Transverse colon (tissue), 4 donors: Measurements from ENCODE around the gene LCNL1. TPM values are rescaled to one million over a fixed set of nuclear protein-coding genes. Genes with fewer than 3 reads are reported as not detected.
A peak's percentile ranks its signal among the peaks of the same experiment; 100 is the strongest.

Experiments used
- DNase-seq: peaks from one replicate; pipeline ENCODE4 v3.0.0-alpha.2; 2019
- H3K27ac ChIP-seq, 4 donors: fragments of 200-600 bp; sonication (generic); 2 replicates each; pipeline ENCODE4 v1.5.1; 2016 to 2018; ENCODE audit warnings: inconsistent platforms in 4 of 4
- H3K27me3 ChIP-seq: fragments of 200-600 bp; sonication (generic); 2 replicates; pipeline ENCODE4 v1.5.1; 2017; ENCODE audit warnings: inconsistent platforms
- H3K36me3 ChIP-seq, 4 donors: fragments of 200-600 bp; sonication (generic); 2 replicates each; pipeline ENCODE4 v1.5.1; 2017 to 2019; ENCODE audit warnings: inconsistent platforms in 4 of 4
- H3K4me1 ChIP-seq, 4 donors: fragments of 200-600 bp; sonication (generic); 2 replicates each; pipeline ENCODE4 v1.5.1; 2017 to 2020; ENCODE audit warnings: inconsistent platforms in 4 of 4
- H3K4me3 ChIP-seq, 4 donors: fragments of 200-600 bp; sonication (generic); 1 replicate in 1 of 4; 2 replicates in 3 of 4; pipeline versions ENCODE4 v1.5.1 to v1.6.1; 2017 to 2019; ENCODE audit warnings: inconsistent platforms in 4 of 4
- H3K9me3 ChIP-seq, 2 donors: fragments of 200-600 bp; sonication (generic); 2 replicates each; pipeline ENCODE4 v1.5.1; 2017 to 2019; ENCODE audit warnings: inconsistent platforms in 2 of 2
- EP300 ChIP-seq: sonication (generic); formaldehyde crosslinking; IDR thresholded peaks from one replicate; pipeline ENCODE4 v1.6.1; 2017; ENCODE audit warnings: antibody characterized with exemption, low read depth
- POLR2A ChIP-seq: fragments of 450-650 bp; IDR thresholded peaks from one replicate; pipeline ENCODE4 v1.6.1; 2016; ENCODE audit warnings: antibody characterized with exemption, mild to moderate bottlenecking, moderate library complexity
- POLR2AphosphoS5 ChIP-seq, 3 donors: sonication (generic); formaldehyde crosslinking; IDR thresholded peaks; one replicate each; pipeline ENCODE4 v1.6.1; 2016; ENCODE audit warnings: antibody characterized with exemption in 3 of 3
- WGBS, 2 donors: methylation state at CpG; one replicate each; pipeline ENCODE4 v1.1.5; 2018; ENCODE audit warnings: low coverage in 1 of 2; 5-methylcytosine and 5-hydroxymethylcytosine counted together
- in situ Hi-C, 4 donors: fragments of 200-750 bp; cut with MboI; loops; one replicate each; pipeline versions ENCODE4 v1.15.0 to v1.15.1; 2017; ENCODE audit warnings: low sequenced_read_pairs in 3 of 4, low pct_ligation_motif_present in 1 of 4, low pct_unique_long_range_greater_than_20kb in 1 of 4
- intact Hi-C: fragments of 100-400 bp; cut with DNase I; formaldehyde crosslinking; loops from one replicate; pipeline ENCODE4 v1.15.1; 2023; ENCODE audit warnings: low total_unique reads
- total RNA-seq, 4 donors: library from RNA; depleted of rRNA; stranded (reverse); fragments of >200 nt; gene quantifications; one replicate each; pipeline ENCODE4 v1.1.0, GENCODE V29; 2016
- TF ChIP-seq, protein P1 (sequence below), 5 experiments: fragments of 200-600 bp in 3 of 5; fragments of 450-650 bp in 2 of 5; sonication (generic) in 3 of 5; IDR thresholded peaks; 1 replicate in 2 of 5; 2 replicates in 3 of 5; pipeline ENCODE4 v1.5.1; 2016 to 2017; ENCODE audit warnings: antibody characterized with exemption in 5 of 5, inconsistent platforms in 3 of 5, mild to moderate bottlenecking in 2 of 5, moderate library complexity in 1 of 5

Gene LCNL1
- total RNA-seq, 4 donors from 2014 or later, result 0.27 to 0.75 TPM; not detected in 2

DNA sequence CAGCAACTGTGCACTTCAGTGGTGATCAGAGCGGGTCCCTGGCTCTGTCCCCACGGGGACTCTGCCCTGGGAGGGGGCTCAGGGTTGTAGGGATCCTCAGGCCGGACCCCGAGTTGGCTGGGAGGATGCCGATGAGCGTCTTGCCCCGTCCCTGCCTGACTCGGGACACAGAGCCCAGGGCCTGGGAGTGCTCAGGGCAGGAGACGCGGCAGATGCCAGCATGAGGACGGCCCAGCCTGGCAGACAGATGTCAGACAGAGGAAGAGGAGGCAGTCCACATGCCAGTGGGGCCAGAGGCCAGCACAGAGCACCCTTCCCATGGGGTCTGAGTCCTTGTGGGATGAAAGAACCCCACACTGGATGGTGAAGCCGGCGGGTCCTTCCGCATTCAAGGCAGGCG, 19.5 kb upstream of the LCNL1 start:
- in situ Hi-C loops, result no loop called here
- TF ChIP-seq POLR2A (no peak), POLR2AphosphoS5 (IDR thresholded peaks at IDR 0.05) (no peak), EP300 (no peak)
- TF ChIP-seq, protein P1, sequence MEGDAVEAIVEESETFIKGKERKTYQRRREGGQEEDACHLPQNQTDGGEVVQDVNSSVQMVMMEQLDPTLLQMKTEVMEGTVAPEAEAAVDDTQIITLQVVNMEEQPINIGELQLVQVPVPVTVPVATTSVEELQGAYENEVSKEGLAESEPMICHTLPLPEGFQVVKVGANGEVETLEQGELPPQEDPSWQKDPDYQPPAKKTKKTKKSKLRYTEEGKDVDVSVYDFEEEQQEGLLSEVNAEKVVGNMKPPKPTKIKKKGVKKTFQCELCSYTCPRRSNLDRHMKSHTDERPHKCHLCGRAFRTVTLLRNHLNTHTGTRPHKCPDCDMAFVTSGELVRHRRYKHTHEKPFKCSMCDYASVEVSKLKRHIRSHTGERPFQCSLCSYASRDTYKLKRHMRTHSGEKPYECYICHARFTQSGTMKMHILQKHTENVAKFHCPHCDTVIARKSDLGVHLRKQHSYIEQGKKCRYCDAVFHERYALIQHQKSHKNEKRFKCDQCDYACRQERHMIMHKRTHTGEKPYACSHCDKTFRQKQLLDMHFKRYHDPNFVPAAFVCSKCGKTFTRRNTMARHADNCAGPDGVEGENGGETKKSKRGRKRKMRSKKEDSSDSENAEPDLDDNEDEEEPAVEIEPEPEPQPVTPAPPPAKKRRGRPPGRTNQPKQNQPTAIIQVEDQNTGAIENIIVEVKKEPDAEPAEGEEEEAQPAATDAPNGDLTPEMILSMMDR (IDR thresholded peaks at IDR 0.05), result no peak
- H3K27ac ChIP-seq, result no peak overlapping the region
- 76% methylated on average over 15 of the region's 15 CpGs; no CpG with 5 or more reads in 1 of the 2 donors for WGBS, 2 donors
- H3K36me3 ChIP-seq, result no peaks in the 10 kb centered on the region
- no peak for DNase-seq
- H3K9me3 ChIP-seq, result no peaks in the 10 kb centered on the region
- no peak overlapping the region for H3K4me3 ChIP-seq
- intact Hi-C loops, result no loop called here
- H3K4me1 ChIP-seq, result peaks cover 0 to 19% (median 10%) of the 10 kb centered on the region in 4 donors
- peaks cover 5% of the 10 kb centered on the region for H3K27me3 ChIP-seq

DNA sequence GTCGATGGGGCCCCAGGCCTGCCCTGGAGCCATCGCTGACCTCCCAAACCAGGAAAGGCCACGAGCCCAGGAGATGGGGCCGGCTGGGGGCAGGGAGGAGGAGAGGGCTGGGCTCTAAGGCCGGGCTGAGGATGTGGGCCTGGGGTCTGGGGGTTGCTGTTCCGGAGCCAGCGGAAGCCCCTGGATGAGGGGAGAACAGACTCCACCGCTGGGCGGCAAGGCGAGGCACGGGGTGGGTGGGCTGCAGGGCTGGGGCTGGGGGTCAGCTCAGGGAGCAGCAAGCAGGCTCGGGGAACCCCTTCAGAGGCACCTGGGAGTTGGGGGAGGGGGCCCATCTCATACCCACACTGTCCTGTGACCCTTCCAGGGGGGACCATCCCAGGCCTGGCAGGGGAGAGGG, 19.0 kb upstream of the LCNL1 start:
- intact Hi-C loops, result no loop called here
- Histone ChIP-seq H3K27me3 (peaks cover 5% of the 10 kb centered on the region), H3K9me3 (no peaks in the 10 kb centered on the region), H3K36me3 (no peaks in the 10 kb centered on the region), H3K4me3 (no peak overlapping the region), H3K4me1 (peaks cover 0 to 19% (median 10%) of the 10 kb centered on the region in 4 donors), H3K27ac (peak overlapping the region in 2 of 4 donors; percentile 38 to 68)
- no peak for DNase-seq
- WGBS, 2 donors, result 82% methylated on average over 12 of the region's 12 CpGs; no CpG with 5 or more reads in 1 of the 2 donors
- TF ChIP-seq, protein P1 (IDR thresholded peaks at IDR 0.05), result no peak
- no peak for TF ChIP-seq EP300
- TF ChIP-seq POLR2A, result no peak
- no peak for TF ChIP-seq POLR2AphosphoS5 (IDR thresholded peaks at IDR 0.05)
- in situ Hi-C loops, result no loop called here

DNA sequence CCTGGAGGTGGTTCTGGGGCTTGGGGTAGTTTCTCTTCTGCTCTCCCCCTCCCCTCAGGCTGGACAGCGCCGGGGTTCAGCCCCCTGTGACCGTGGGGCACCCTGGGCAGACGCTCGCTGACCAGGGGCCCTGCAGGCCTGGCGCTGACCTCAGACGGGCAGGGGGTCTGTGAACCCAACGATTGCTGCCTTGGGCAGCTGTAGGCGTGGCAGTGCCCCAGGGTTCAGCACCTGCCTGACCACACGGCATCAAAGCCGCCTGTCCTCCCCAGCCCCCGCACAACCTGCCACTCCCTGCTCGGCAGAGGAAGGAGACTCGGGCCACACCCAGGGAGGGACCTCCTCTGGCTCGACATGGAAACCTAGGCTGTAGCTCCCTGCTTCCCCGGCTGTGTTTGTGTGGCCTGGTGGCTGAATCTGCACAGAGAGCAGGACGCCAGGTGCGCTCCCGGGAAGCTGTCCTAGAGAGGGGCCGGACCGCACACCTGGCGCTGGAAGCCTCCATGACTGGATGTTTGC, 18.6 kb upstream of the LCNL1 start:
- TF ChIP-seq POLR2AphosphoS5 (IDR thresholded peaks at IDR 0.05), result no peak
- TF ChIP-seq, protein P1 (IDR thresholded peaks at IDR 0.05), result no peak
- TF ChIP-seq POLR2A, result no peak
- TF ChIP-seq EP300, result no peak
- Histone ChIP-seq H3K4me1 (peaks cover 0 to 19% (median 10%) of the 10 kb centered on the region in 4 donors), H3K36me3 (no peaks in the 10 kb centered on the region), H3K9me3 (no peaks in the 10 kb centered on the region), H3K4me3 (no peak overlapping the region), H3K27ac (peak overlapping the region; percentile 19 to 68 (median 44)), H3K27me3 (peaks cover 5% of the 10 kb centered on the region)
- in situ Hi-C loops (no loop called here), intact Hi-C loops (no loop called here)
- peak; percentile 80 for DNase-seq
- 50% methylated on average over 21 of the region's 22 CpGs; no CpG with 5 or more reads in 1 of the 2 donors for WGBS, 2 donors

DNA sequence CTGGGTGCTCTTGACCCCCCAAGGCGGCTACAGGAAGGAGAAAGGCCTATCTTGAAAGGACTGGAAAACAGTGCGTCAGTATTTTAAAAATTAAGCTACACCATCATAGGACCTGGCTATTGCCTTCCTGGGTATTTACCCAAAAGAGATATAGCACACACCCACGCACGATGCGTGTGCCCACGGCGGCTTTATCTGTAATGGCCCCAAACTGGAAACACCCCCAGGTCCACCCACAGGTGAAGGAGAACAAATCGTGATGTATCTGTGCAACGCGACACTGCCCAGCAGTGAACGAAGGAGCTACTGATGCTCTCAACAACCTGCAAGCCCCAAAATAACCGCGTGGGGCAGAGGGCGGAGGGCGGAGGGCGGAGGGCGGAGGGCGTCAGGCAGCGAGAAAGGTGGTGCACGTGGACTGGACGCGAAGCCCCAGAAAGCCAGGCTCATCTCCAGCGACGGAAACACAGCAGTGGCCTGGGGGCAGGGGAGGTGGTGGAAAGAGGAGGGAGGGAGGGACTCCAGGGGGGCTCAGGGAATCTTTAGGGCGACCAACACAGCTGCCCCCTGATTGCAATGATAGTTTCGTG, 17.9 kb upstream of the LCNL1 start:
- no peak for DNase-seq
- Histone ChIP-seq H3K27ac (peak overlapping the region; percentile 19 to 68 (median 44)), H3K4me1 (peaks cover 0 to 19% (median 10%) of the 10 kb centered on the region in 4 donors), H3K4me3 (no peak overlapping the region), H3K27me3 (peaks cover 5% of the 10 kb centered on the region), H3K9me3 (no peaks in the 10 kb centered on the region), H3K36me3 (no peaks in the 10 kb centered on the region)
- intact Hi-C loops, result no loop called here
- WGBS, 2 donors, result 71 to 77% methylated on average over 11 to 26 of the region's 26 CpGs
- in situ Hi-C loops, result no loop called here
- no peak for TF ChIP-seq POLR2A
- TF ChIP-seq EP300, result no peak
- TF ChIP-seq, protein P1 (IDR thresholded peaks at IDR 0.05), result no peak
- no peak for TF ChIP-seq POLR2AphosphoS5 (IDR thresholded peaks at IDR 0.05)
